OCI-LY7 (cell line): Measurements from ENCODE around the gene RAB1B.

ENCODE experiments used
- CTCF ChIP-seq: fragments of 200-600 bp; sonication (generic); conservative IDR thresholded peaks from 2 replicates; pipeline ENCODE4 v1.5.1; 2014; ENCODE audit warnings: mild to moderate bottlenecking, antibody characterized with exemption, low read length, moderate library complexity, mixed read lengths
- EZH2phosphoT487 ChIP-seq: fragments of 200-600 bp; sonication (generic); IDR thresholded peaks from 2 replicates; pipeline ENCODE4 v1.6.1; 2018; ENCODE audit warnings: low read depth, borderline replicate concordance, mild to moderate bottlenecking, mixed run types, antibody characterized with exemption, low read length, moderate library complexity, mixed read lengths

- TF ChIP-seq CTCF (no peak), EZH2phosphoT487 (no peak)
These were observed 46.4 kb downstream of the RAB1B start for GRCh38 chr11:66314561-66315497.
